GM19324 (cell line): ENCODE measurements around the gene SYT5.
"Not testable (repeated sequence)": the region's sequence is repeated elsewhere in the genome, so short reads cannot be mapped to it uniquely, and the experiment has no call there.

Source experiments
- ATAC-seq: cut with Tn5 transposase; IDR thresholded peaks from one replicate; pipeline ENCODE4 v1.9.1; 2021; ENCODE audit warnings: mild to moderate bottlenecking, moderate library complexity; ENCODE audit not compliant: unreplicated experiment, low FRiP score

The SYT5 gene

DNA sequence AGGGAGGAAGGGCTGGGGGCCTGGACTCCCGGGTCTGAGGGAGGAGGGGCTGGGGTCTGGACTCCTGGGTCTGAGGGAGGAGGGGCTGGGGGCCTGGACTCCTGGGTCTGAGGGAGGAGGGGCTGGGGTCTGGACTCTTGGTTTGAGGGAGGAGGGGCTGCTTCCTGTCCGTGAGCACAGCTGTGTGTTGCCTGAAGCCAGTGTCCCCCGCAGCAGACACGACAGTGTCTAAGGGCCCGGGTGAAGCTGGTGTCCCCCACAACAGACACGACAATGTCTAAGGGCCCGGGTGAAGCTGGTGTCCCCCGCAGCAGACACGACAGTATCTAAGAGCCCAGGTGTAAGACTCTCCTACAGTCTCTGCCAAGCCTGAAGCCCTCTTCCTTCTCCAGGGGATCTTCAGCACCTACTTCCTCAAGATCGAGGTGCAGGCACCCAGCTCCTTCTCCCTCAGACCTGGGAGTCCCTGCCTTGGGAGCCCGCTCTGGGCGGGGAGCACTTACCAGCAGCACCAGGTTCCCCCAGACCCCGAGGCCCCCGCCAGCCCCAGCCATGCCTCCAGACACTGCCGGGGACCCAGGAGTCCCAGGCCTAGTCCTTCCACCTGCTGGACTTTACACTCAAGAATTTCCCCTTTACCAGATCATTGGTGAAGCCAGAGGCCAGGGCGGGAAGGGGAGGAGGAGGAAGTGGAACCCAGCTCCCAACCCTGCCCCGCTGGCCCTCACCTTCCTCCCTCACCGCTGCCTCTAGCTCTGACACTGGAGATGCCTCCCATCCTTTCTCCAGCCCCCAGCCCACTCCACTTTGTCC, 29.0 kb upstream of the SYT5 start, which contains the start of gene PTPRH:
PTPRH (minus strand) TSS at position 622 of the 813 bp plus-strand sequence; CDS start at position 554, 68 bp downstream.
- ATAC-seq = no peak

DNA sequence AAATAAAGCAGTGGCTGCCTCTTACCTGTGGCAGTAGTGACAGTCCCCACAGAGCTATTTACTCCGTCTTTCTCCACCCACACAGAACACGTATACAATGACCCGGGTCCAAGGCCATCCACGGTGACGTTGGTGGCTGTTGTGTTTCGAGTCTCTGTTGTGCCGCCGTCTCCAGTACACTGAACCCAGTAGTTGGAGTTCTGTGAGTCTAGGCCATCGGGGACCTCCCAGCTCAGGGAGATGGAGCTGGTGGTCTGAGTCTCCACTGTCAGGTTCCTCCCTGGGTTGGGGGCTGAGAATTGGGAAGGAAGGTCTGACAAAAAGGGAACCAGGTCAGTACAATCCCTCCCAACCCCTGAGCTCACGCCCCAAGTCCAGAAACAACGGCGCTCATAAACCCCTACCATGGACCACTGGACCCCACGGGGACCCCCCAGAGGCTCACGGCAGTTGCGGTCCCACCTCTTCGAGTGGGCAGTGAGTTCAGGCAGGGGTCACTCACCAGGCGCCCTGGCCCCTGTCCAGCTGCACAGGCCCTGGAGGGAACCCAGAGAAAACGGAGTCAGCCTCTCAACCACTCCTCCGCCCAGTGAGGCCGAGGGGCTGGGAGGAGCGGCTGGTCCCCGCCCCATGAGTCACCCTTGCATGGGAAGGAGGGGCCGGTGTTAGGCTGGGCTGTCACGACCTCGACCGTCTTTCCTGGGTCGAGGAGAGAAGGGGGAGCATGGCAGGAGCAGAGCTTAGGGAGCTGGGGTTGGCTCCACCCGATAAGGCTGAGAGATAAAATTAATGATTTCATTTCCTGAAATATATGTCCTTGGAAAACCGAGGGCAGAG, 26.8 kb upstream of the SYT5 start:
- no peak for ATAC-seq

DNA sequence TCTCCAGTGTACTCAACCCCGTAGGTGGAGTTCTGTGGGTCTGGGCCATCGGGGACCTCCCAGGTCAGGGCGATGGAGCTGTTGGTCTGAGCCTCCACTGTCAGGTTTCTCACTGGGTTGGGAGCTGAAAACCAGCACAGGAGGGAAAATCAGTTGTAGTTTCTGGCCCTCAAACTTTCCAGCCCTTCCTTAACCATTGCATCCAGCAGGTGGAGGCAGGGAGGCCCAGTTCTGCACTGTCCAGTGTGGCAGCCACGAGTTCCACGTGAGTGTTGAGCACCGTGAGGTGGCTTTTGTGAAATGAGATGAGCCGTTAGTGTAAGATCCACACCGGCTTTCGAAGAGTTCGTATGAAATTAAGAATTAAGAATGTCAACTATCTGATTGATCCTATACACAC, 22.1 kb upstream of the SYT5 start:
- ATAC-seq = not testable (repeated sequence)

DNA sequence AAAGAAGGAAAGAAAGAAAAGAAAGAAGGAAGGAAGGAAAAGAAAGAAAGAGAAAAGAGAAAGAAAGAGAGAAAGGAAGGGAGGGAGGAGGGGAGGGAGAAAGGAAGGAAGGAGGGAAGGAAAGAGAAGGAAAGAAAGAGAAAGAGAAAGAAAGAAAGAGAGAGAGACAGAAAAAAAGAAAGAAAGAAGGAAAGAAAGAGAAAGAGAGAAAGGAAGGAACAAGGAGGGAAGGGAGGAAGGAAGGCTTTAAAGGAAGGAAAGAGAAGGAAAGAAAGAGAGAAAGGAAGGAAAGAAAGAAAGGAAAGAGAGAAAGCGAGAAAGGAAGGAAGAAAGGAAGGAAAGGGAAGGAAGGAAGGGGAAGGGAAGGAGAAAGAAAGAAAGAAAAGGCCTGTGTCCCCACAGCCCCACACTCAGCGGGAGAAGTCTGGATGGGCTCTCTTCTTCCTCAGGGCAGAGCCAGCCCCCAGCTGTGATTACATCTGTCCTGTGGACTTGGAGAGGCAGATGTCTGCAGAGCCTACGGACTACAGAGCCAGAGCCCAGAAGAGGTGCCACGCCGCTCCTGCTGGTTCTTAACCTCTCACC, 19.6 kb upstream of the SYT5 start:
- ATAC-seq = no peak

DNA sequence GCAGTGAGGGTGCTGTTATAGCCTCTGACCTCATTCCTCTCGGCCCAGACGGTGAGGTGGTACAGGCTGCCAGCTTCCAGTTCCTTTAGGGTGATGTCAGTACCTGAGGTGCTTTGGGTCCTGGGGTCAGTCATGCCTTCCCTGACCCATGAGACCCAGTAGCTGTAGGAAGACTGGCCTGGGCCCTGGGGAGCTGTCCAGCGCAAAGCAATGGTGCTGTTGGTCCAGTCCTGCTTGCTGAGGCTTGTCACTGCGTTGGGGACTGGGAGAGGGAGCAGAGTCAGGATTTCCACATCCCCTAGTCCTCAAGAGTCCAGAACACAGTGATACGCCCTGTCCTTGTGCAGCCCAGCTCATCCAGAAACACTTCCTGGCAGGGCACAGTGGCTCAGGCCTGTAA, 18.6 kb upstream of the SYT5 start:
- no peak for ATAC-seq

DNA sequence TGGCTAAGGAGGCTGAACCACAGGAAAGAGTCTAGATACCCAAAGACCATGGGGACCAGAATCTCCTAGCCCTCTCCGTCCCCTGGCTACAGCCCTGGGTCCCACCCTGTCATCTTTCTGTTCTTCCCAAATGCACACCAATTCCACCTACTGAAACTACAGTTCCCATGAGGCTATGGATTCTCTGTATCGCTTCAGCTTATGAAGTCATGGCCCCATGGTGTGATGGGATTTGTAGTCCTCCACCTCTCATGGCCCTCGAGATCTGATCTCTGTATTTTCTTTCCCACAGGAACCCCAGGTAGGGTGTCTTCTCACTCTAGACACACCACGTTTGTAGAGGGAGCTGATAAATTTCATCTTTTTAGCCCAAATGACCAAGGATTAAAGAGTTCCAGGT, 17.4 kb upstream of the SYT5 start:
- ATAC-seq = no peak

DNA sequence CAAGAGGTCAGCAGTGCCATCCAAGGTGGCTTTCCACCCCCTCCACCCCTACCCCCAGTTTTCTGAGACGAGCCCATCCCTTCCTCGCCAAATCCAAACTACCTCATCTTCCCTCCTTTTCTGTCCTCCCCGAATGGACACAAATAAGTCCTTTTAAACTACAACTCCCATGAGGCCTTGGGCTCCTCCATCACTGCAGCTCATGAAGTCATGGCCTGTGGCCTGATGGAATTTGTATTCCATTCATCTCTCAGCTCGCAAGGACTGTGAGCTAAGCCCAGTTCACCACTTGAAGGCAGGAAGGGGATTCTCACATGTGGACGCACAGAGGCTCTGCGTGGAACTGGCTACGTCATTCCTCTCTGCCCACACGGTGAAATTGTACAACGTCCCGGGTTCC, 16.7 kb upstream of the SYT5 start:
- ATAC-seq = no peak

DNA sequence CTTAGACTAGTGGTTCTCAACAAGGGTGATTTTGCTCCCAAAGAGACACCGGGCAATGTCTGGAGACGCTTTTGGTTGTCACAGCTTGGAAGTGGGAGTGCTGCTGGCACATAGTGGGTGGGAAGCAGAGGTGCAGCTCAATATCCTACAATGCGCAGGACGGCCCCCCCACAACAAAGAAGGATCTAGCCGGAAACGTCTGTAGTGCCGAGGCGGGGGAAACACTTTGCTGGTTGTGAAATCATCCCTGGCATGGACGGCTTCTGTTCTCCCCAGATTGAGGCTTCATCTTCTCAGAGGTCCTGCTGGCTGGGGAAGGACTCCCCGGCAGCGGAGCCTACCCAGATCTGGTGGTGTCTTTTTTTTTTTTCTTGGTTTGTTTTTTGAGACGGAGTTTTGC, 13.4 kb upstream of the SYT5 start:
- no peak for ATAC-seq

DNA sequence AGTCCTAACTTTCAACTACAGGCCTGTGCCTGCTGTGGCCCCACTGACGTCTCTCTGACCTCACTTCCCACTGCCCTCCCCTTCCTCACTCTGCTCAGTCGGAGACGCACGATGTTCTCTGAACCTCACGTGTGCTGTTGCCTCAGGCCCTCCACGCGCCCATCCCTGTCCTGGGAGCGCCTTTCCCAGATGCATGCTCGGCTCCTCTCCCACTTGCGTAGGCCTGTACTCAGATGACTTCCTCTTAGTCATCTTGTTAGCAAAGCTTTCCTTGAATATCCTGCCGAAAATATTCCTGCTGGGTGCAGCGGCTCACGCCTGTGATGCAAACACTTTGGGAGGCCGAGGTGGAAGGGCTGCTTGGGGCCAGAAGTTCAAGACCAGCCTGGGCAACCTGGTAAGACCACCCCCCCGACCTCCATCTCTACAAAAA, 9.3 kb upstream of the SYT5 start:
- no peak for ATAC-seq

DNA sequence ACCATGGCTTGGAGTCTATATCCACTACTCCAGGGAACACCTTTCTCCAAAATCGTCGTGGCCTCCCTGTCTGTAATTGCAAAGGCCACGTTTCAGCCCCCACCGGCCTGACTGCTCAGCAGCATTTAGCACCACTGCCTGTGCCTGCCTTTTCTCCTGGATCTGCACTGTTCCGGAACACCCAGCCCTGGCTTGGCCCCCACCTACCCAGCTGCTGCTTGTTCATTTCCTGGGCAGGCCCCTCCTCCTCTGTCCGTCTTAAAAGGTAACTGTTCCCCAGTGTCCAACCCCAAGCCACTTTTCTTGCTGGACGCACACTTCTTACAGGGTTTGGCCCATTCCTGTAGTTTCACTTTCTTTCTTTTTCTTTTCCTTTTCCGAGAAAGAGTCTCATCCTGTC, 8.5 kb upstream of the SYT5 start:
- ATAC-seq = no peak

DNA sequence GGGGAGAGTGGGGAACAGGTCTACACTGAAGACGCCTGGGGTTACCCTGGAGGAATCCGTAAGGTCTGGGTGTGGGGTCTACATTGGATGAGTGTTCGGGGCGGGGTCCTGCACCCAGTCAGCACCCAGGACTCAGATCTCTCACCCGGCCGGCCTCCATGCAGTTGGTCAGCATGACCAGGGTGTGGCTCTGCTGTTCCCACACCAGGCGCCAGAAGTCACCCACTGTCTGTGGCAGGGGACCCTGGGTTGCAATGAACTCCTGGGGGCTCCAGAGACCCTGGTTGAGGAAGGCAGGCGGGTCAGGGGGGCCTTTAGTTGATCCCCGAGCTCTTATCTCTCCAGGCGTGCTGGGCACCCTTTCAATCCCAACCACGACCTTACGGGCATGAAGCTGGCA, 6.0 kb upstream of the SYT5 start:
- ATAC-seq = no peak

DNA sequence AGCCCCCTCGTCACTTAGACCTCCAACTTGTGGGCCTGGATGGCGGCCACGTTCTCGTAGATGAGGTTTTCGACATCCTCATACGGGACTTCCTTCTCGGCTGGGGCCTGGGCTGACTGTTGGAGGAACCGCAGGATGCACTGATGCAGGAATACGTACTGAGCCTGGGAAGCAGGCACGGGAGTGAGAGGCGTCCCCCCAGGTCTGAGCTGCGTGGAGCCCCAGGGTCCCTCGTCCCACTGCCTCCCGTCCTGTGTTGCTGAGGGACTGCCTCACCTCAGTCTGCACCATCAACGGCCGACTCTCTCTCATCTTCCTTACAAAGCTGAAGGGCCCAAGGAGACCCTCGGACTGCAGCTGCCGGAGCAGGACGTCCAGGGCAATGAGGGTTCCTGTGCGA, 1.7 kb upstream of the SYT5 start:
- ATAC-seq = no peak

DNA sequence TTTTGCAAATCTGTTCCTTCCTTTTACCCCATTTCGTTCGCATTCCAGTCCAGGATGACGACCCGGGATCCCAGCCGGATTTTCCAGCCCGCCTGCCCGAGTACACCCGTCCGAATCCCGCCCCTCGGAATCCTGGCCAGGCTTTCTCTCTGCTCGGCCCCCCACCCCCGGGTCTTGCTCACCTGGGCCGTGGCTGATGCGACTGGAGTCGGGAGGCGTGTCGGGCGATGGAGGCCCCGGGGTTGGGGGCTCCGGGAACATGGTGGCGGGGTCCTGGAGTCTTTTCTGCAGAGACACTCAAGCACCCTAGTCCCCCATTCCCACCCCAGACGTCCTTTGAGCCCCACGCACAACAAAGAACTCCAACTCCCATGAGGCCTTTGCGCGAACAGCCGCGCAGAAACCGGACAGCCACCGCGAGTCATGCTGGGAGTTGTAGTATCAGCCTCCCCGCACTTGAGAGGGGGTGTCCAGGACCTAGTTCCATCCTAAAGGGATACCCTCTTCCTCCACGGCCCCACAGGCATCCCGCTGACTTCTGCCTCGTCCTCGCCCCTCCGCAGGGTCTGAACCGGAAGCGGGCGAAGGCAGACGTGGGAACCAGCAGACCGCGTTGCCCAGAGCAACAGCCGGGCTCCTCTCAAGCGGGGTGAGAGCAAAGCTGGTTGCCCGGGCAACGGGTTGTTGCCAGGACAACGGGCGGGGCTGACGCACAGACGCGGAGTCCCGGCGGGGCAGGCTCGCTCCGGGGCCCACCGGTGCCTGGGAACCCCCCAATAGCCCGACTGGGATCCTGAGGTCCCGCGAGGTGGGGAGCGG, 1.1 kb downstream of the SYT5 start:
- ATAC-seq = peak; percentile 84

DNA sequence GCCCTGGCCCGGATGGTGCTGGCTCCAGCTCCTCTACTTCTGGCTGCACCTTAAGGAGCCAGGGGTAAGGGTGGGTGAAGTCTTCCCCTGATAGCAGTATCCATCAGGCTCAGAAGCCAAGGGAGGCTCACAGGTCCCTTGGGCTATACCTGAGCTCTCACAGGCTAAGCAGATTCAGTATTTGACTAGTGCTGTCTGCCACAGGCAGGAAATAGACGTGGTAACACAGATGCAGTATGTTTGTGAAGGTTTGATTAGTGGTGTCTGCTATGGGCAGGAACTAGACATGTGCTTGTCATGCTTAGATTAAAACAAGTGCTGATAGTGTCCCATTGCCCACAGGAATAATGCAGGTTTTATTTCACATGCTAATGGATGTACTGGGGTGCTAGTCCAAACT, 4.0 kb downstream of the SYT5 start:
- no peak for ATAC-seq

DNA sequence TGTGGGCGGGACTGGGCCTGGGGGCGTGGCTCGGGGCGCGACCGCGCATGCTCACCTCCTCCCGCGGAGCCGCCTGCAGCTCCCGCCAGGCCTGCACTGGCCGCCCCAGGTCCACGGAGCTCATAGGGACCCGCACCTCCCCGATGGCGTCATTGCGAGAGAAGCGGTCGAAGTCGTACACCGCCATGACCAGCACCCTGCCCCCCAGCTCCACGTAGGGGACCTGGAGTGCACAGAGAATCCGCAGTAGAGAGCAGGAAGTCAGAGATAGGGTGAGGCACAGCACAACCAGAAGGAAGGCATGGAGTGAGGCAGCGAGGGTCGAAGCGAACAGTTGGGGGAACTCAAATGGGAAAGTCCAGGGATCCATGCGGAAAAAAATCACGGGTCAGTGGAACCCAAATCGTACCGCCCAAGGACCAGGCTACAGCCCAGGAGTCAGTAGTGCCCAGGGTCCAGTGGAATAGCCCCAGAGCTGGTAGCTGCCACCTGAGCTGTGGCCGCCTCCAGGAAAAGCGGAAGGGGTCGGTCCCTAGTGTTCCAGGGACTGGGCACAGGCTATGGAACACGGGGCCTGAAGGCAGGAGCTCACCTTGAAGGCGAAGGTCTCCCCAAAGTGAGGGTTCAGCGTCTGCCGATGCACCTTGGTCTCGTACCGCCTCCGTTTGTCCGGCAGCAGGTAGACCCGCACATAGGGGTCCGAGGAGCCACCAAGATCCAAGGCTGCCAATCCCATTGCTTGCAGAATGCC, 4.8 kb downstream of the SYT5 start:
- ATAC-seq = no peak

DNA sequence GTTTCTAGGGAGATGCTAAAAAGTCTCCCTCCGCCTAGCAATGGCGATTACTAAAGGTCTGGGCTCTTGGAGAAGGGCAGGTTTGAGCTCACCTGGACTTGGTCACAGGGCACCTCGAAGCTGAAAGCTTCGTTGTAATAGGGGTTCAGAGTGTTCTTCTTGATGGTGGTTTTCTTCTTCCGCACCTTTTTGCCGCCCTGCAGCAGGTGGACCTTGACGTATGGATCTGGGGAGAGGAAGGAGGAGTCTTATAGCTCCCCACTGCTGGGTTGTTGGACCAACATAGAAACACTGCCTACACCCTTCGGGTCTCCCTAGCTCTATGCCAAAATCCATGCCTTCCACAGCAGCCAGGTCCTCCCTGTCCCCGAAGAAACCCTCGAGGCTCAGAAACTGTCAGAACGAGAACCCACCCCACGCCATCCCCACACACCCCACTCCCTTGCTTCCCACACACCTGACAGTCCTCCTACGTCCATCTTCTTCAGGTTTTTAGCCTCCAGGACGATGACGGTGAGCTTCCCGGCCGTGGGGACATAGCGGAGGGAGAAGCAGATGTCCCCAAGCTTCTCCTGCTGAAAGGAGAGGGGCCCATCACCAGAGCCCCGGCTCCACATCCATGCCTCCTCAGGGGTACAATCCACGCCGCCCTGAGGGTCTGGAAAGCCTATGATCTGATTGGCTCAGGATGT, 5.5 kb downstream of the SYT5 start:
- no peak for ATAC-seq

DNA sequence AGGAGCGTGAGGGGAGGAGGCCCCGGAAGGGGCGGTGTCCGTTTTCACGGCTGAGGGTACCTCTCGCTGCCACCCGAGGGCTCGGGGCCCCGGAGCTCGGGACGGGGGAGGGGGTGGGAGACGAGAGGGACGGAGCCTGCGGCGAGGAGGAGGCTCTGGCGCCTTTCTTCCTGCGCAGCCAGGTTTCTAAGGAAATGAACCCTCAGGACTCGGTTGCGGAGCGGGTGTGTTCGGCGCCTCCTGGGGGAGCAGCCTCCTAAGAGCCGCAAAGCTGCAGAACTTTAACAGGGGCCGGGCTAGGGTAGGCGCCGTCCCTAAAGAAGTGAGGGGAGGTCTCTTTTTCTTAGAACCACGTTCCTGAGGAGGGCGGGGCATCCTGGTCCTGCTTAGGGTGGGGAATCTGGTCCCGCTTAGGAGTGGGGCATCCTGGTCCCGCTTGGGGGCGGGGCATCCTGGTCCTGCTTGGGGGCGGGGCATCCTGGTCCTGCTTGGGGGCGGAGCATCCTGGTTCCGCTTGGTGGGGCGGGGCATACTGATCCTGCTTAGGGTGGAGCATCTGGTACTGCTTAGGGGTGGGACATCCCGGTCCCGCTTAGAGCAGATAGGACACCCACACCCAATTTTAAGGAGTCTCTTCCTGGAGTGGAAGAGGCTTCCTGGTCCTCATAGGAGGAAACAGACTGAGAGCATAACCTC, 6.2 kb downstream of the SYT5 start:
- ATAC-seq = no peak

DNA sequence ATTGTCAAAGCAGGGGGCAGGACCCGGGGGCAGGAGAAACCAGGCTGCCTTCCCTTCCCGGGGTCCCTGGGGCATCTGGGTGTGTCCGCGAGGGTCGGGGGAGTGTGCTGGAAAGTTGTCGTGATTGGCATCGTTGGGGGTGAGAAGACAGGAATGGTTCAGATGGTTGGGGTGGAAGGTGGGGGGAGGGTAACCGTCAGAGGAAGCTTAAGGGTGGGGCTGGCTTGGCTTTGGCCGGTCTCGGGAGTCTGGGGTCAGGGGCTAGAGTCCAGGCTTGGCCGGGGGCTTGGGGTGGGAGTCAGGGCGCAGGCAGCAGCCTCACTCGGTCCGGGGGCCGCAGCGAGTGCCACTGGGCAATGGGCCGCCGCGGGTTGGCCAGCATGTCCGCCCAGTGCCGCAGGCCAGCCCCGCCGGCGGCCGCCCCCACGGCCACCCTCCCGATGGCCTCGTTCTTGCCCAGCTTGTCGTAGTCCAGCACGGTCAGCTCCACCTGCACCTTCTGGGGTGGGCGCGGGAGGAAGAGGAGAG, 6.8 kb downstream of the SYT5 start:
- ATAC-seq = no peak
